ENCODE data around the gene CDK19.

GRCh38 chr6:110621061-110621460 lies 194.2 kb downstream of the CDK19 start:
- TF ChIP-seq, protein P1, sequence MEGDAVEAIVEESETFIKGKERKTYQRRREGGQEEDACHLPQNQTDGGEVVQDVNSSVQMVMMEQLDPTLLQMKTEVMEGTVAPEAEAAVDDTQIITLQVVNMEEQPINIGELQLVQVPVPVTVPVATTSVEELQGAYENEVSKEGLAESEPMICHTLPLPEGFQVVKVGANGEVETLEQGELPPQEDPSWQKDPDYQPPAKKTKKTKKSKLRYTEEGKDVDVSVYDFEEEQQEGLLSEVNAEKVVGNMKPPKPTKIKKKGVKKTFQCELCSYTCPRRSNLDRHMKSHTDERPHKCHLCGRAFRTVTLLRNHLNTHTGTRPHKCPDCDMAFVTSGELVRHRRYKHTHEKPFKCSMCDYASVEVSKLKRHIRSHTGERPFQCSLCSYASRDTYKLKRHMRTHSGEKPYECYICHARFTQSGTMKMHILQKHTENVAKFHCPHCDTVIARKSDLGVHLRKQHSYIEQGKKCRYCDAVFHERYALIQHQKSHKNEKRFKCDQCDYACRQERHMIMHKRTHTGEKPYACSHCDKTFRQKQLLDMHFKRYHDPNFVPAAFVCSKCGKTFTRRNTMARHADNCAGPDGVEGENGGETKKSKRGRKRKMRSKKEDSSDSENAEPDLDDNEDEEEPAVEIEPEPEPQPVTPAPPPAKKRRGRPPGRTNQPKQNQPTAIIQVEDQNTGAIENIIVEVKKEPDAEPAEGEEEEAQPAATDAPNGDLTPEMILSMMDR (optimal IDR thresholded peaks at IDR 0.05 in 1 of 3, IDR thresholded peaks at IDR 0.05 in 1 of 3, conservative IDR thresholded peaks at IDR 0.05 in 1 of 3; ENCODE audit: extremely low read depth in 1 of 3, insufficient read depth in 2 of 3, low read length in 3 of 3): no peak
- TF ChIP-seq EZH2 (IDR thresholded peaks at IDR 0.05; ENCODE audit: low read length): no peak
